Neural cell (in vitro differentiated cells): Measurements from ENCODE around the gene UBXN10. TPM values are rescaled to one million over a fixed set of nuclear protein-coding genes. Genes with fewer than 3 reads are reported as not detected.

Experiments
- H2AFZ ChIP-seq: fragments of 200-600, 300-800 bp; sonication (generic), shearing (Covaris generic); 2 replicates; pipeline ENCODE4 v1.6.0; 2014; ENCODE audit warnings: low read depth, mild to moderate bottlenecking, antibody characterized with exemption, low read length, moderate library complexity
- H3F3A ChIP-seq: fragments of 200-600 bp; shearing (Covaris generic); 2 replicates; pipeline ENCODE4 v1.6.1; 2016; ENCODE audit warnings: mild to moderate bottlenecking, moderate library complexity, mixed read lengths, antibody characterized with exemption, low read length; ENCODE audit not compliant: insufficient read depth, poor library complexity, severe bottlenecking
- H3K27ac ChIP-seq: fragments of 200-600, 300-800 bp; sonication (generic), shearing (Covaris generic); 2 replicates; pipeline ENCODE4 v1.5.1; 2014; ENCODE audit warnings: mild to moderate bottlenecking, low read length, moderate library complexity
- H3K27me3 ChIP-seq: fragments of 300-800, 200-600 bp; sonication (generic), shearing (Covaris generic); 2 replicates; pipeline ENCODE4 v1.6.0; 2014; ENCODE audit warnings: mild to moderate bottlenecking, low read depth, low read length, moderate library complexity; ENCODE audit not compliant: insufficient read depth
- H3K36me3 ChIP-seq: fragments of 300-800, 200-600 bp; sonication (generic), shearing (Covaris generic); 2 replicates; pipeline ENCODE4 v1.5.1; 2014; ENCODE audit warnings: mild to moderate bottlenecking, antibody characterized with exemption, low read length, moderate library complexity; ENCODE audit not compliant: insufficient read depth
- H3K4me2 ChIP-seq: fragments of 300-800, 200-600 bp; sonication (generic), shearing (Covaris generic); 2 replicates; pipeline ENCODE4 v1.6.0; 2014; ENCODE audit warnings: mild to moderate bottlenecking, low read length
- H3K4me3 ChIP-seq: fragments of 300-800, 200-600 bp; sonication (generic), shearing (Covaris generic); 2 replicates; pipeline ENCODE4 v1.5.1; 2014; ENCODE audit warnings: mild to moderate bottlenecking, low read length, moderate library complexity
- H3K79me2 ChIP-seq: fragments of 200-600 bp; shearing (Covaris generic); replicated peaks from 2 replicates; pipeline ENCODE4 v1.6.0; 2014; ENCODE audit warnings: mild to moderate bottlenecking, low read length, moderate library complexity; ENCODE audit not compliant: insufficient read depth
- H3K9ac ChIP-seq: fragments of 300-800, 200-600 bp; sonication (generic), shearing (Covaris generic); 2 replicates; pipeline ENCODE4 v1.6.1; 2016; ENCODE audit warnings: mild to moderate bottlenecking, low read length, mixed read lengths
- H3K9me2 ChIP-seq: fragments of 200-600 bp; shearing (Covaris generic); 2 replicates; pipeline ENCODE4 v1.6.1; 2016; ENCODE audit warnings: mild to moderate bottlenecking, low read length, mixed read lengths; ENCODE audit not compliant: insufficient read depth
- H3K9me3 ChIP-seq: fragments of 200-600, 300-800 bp; sonication (generic), shearing (Covaris generic); 2 replicates; pipeline ENCODE4 v1.6.1; 2016; ENCODE audit warnings: mild to moderate bottlenecking, mixed run types, low read length, moderate library complexity, mixed read lengths
- H4K20me1 ChIP-seq: fragments of 200-600 bp; shearing (Covaris generic); 2 replicates; pipeline ENCODE4 v1.6.1; 2016; ENCODE audit warnings: mild to moderate bottlenecking, mixed run types; ENCODE audit not compliant: insufficient read depth
- EP300 ChIP-seq: fragments of 450-650 bp; conservative IDR thresholded peaks from 2 replicates; pipeline ENCODE4 v1.6.1; 2014; ENCODE audit warnings: antibody characterized with exemption, mild to moderate bottlenecking, moderate library complexity; ENCODE audit not compliant: poor library complexity, severe bottlenecking
- EZH2 ChIP-seq: fragments of 200-600, 300-800 bp; shearing (Covaris generic), sonication (generic); IDR thresholded peaks from 2 replicates; pipeline ENCODE4 v1.6.1; 2014; ENCODE audit warnings: antibody characterized with exemption, low read length, borderline replicate concordance, mild to moderate bottlenecking; ENCODE audit not compliant: insufficient read depth, poor library complexity, severe bottlenecking
- MXI1 ChIP-seq: fragments of 450-650 bp; conservative IDR thresholded peaks from 2 replicates; pipeline ENCODE4 v1.6.1; 2014; ENCODE audit warnings: antibody characterized with exemption, mild to moderate bottlenecking; ENCODE audit not compliant: poor library complexity, severe bottlenecking
- POLR2AphosphoS5 ChIP-seq: IDR thresholded peaks from 2 replicates; pipeline ENCODE4 v1.6.1; 2012
- RAD21 ChIP-seq: fragments of 450-650 bp; conservative IDR thresholded peaks from 2 replicates; pipeline ENCODE4 v1.6.1; 2014; ENCODE audit warnings: antibody characterized with exemption, mild to moderate bottlenecking, moderate library complexity
- SMC3 ChIP-seq: fragments of 450-650 bp; conservative IDR thresholded peaks from 2 replicates; pipeline ENCODE4 v1.6.1; 2014; ENCODE audit warnings: antibody characterized with exemption, mild to moderate bottlenecking, moderate library complexity; ENCODE audit not compliant: poor library complexity
- TAF1 ChIP-seq: IDR thresholded peaks from 2 replicates; pipeline ENCODE4 v1.6.1; 2012; ENCODE audit warnings: low read depth
- polyA plus RNA-seq: library from polyadenylated mRNA; depleted of rRNA; stranded (reverse); fragments of >200 nt; gene quantifications from 2 replicates; pipeline ENCODE4 v1.2.3, GENCODE V29; 2014
- TF ChIP-seq, protein P1 (sequence below): fragments of 450-650 bp; IDR thresholded peaks from 2 replicates; pipeline ENCODE4 v1.5.1; 2014; ENCODE audit warnings: antibody characterized with exemption, mild to moderate bottlenecking, moderate library complexity; ENCODE audit not compliant: poor library complexity, severe bottlenecking
- TF ChIP-seq, protein P2 (sequence below): IDR thresholded peaks from 2 replicates; pipeline ENCODE4 v1.6.1; 2012; ENCODE audit warnings: borderline replicate concordance

Gene UBXN10
- polyA plus RNA-seq, 1 donor from 2014 or later, result 0.64 TPM

DNA sequence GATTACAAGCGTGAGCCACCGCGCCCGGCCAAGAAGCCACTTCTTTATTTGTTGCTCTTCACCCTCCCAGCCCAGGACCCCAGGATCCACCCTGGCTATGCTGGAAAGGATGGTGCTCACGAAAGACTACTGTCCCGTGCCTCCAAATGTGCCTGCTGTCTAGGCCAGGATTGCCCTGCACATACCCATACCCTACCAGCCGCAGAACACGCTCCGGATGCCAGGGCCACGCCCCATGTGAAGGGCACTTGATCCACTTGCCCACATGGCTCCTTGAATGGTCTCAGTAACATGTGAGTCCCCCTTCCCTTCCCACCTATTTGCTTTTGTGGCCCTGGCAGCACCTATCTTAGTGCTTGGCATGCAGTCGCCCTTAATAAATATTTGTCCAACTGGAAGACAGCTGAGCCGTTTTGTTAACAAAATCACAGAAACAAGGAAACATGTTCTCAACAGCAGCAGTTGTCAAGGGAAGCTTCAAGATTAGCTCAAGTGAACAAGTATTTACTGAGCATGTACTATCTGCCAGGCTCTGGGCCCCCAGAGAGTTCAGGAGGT is 13.8 kb upstream of the UBXN10 start:
- no peak overlapping the region for H3K4me3 ChIP-seq
- no peaks in the 10 kb centered on the region for H3K27me3 ChIP-seq
- no peak for TF ChIP-seq MXI1
- no peak for TF ChIP-seq POLR2AphosphoS5
- TF ChIP-seq EP300, result no peak
- no peak for TF ChIP-seq RAD21
- no peak for TF ChIP-seq EZH2
- TF ChIP-seq, protein P1, sequence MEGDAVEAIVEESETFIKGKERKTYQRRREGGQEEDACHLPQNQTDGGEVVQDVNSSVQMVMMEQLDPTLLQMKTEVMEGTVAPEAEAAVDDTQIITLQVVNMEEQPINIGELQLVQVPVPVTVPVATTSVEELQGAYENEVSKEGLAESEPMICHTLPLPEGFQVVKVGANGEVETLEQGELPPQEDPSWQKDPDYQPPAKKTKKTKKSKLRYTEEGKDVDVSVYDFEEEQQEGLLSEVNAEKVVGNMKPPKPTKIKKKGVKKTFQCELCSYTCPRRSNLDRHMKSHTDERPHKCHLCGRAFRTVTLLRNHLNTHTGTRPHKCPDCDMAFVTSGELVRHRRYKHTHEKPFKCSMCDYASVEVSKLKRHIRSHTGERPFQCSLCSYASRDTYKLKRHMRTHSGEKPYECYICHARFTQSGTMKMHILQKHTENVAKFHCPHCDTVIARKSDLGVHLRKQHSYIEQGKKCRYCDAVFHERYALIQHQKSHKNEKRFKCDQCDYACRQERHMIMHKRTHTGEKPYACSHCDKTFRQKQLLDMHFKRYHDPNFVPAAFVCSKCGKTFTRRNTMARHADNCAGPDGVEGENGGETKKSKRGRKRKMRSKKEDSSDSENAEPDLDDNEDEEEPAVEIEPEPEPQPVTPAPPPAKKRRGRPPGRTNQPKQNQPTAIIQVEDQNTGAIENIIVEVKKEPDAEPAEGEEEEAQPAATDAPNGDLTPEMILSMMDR, result no peak
- no peak for TF ChIP-seq SMC3
- TF ChIP-seq TAF1, result no peak
- TF ChIP-seq, protein P2, sequence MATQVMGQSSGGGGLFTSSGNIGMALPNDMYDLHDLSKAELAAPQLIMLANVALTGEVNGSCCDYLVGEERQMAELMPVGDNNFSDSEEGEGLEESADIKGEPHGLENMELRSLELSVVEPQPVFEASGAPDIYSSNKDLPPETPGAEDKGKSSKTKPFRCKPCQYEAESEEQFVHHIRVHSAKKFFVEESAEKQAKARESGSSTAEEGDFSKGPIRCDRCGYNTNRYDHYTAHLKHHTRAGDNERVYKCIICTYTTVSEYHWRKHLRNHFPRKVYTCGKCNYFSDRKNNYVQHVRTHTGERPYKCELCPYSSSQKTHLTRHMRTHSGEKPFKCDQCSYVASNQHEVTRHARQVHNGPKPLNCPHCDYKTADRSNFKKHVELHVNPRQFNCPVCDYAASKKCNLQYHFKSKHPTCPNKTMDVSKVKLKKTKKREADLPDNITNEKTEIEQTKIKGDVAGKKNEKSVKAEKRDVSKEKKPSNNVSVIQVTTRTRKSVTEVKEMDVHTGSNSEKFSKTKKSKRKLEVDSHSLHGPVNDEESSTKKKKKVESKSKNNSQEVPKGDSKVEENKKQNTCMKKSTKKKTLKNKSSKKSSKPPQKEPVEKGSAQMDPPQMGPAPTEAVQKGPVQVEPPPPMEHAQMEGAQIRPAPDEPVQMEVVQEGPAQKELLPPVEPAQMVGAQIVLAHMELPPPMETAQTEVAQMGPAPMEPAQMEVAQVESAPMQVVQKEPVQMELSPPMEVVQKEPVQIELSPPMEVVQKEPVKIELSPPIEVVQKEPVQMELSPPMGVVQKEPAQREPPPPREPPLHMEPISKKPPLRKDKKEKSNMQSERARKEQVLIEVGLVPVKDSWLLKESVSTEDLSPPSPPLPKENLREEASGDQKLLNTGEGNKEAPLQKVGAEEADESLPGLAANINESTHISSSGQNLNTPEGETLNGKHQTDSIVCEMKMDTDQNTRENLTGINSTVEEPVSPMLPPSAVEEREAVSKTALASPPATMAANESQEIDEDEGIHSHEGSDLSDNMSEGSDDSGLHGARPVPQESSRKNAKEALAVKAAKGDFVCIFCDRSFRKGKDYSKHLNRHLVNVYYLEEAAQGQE, result no peak
- no peaks in the 10 kb centered on the region for H4K20me1 ChIP-seq
- no peaks in the 10 kb centered on the region for H3F3A ChIP-seq
- no peaks in the 10 kb centered on the region for H3K9me3 ChIP-seq
- no peaks in the 10 kb centered on the region for H3K9me2 ChIP-seq
- no peaks in the 10 kb centered on the region for H3K79me2 ChIP-seq
- no peak overlapping the region for H3K9ac ChIP-seq
- H3K4me2 ChIP-seq, result no peak overlapping the region
- no peak overlapping the region for H3K27ac ChIP-seq
- H2AFZ ChIP-seq, result no peak overlapping the region
- H3K36me3 ChIP-seq, result no peaks in the 10 kb centered on the region

DNA sequence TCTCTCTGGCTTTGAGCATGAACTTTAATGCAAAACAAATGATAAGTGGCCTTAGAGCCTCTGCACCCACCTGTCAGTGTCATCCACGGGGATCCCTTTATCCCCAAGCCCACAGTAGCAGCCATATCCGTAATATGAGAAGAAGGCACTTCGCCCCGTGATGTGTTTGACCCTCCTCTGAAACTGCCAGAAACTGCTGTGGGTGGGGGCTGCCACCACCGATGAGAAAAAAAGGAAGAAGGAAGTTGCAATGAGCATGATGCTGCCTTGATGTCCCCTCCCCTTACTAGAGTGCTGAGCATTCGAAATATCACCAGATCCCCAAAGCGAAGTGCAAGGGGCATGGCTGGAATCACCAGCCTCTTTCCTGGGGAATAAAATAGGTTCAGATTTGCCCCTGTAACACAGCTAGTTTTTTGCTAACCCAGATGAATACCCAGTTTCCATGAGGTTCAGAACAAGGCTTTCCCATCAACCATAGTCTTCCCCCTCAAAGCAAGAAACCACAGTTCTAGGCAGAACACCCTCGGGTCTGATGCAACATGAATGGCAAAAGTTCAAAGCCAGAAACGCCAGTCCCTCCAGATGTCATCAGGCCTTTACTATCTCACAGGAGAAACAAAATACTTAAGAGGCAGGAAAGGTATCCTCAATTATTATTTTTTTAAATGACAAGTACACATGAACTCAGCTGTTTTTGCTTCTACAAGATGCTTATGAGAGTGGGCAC is 10.8 kb upstream of the UBXN10 start:
- Histone ChIP-seq H3K27ac (no peak overlapping the region), H2AFZ (no peak overlapping the region), H3K27me3 (no peaks in the 10 kb centered on the region), H3K9ac (no peak overlapping the region), H3K79me2 (no peaks in the 10 kb centered on the region), H3F3A (no peaks in the 10 kb centered on the region), H3K36me3 (no peaks in the 10 kb centered on the region), H3K9me3 (no peaks in the 10 kb centered on the region), H4K20me1 (no peaks in the 10 kb centered on the region), H3K4me3 (no peak overlapping the region), H3K4me2 (no peak overlapping the region), H3K9me2 (no peaks in the 10 kb centered on the region)
- no peak for TF ChIP-seq EZH2
- no peak for TF ChIP-seq EP300
- TF ChIP-seq SMC3, result no peak
- no peak for TF ChIP-seq MXI1
- TF ChIP-seq RAD21, result no peak
- no peak for TF ChIP-seq TAF1
